WTC11 (cell line): Measurements from ENCODE around the gene LIN28A. TPM values are rescaled to one million over a fixed set of nuclear protein-coding genes. Genes with fewer than 3 reads are reported as not detected.
"Not testable (repeated sequence)": the region's sequence is repeated elsewhere in the genome, so short reads cannot be mapped to it uniquely, and the experiment has no call there.

ENCODE experiments used
- ATAC-seq: fragments of 200-7000 bp; cut with Tn5 transposase; 2 replicates; pipeline ENCODE4 v1.10.0; 2021; ENCODE audit warnings: mild to moderate bottlenecking, moderate library complexity
- CTCF ChIA-PET: fragments of 300-600 bp; sonication (Branson Sonifier 250); formaldehyde crosslinking; loops from one replicate; lab custom pipeline; 2021; ENCODE audit warnings: antibody characterized with exemption; lab: Charles Lee
- POLR2A ChIA-PET: fragments of 350-600 bp; sonication (Branson Sonifier 250); formaldehyde crosslinking; loops from one replicate; lab custom pipeline; 2021; ENCODE audit warnings: antibody characterized with exemption; lab: Charles Lee
- DNase-seq: peaks from one replicate; pipeline ENCODE4 v3.0.0; 2021; ENCODE audit warnings: low spot score
- H3K27ac Mint-ChIP-seq: 2 replicates; pipeline ENCODE4 v1.8.0; 2021; ENCODE audit warnings: mixed read lengths
- H3K27me3 Mint-ChIP-seq: 2 replicates; pipeline ENCODE4 v1.8.0; 2021; ENCODE audit warnings: low read depth, mild to moderate bottlenecking, moderate library complexity, mixed read lengths
- H3K36me3 Mint-ChIP-seq: 2 replicates; pipeline ENCODE4 v1.8.0; 2021; ENCODE audit warnings: mixed read lengths
- H3K4me1 Mint-ChIP-seq: 2 replicates; pipeline ENCODE4 v1.8.0; 2022; ENCODE audit warnings: mixed read lengths
- H3K4me3 Mint-ChIP-seq: 2 replicates; pipeline ENCODE4 v1.8.0; 2021; ENCODE audit warnings: mild to moderate bottlenecking, moderate library complexity, mixed read lengths
- H3K9me3 Mint-ChIP-seq: 2 replicates; pipeline ENCODE4 v1.8.0; 2021; ENCODE audit warnings: mixed read lengths
- HMGA2 ChIP-seq: fragments of 250-450 bp; sonication (Bioruptor Pico); IDR thresholded peaks from 2 replicates; pipeline ENCODE4 v1.4.0; 2021; ENCODE audit warnings: mild to moderate bottlenecking, moderate library complexity
- IRF1 ChIP-seq: sonication (generic); formaldehyde crosslinking; IDR thresholded peaks from 2 replicates; pipeline ENCODE4 v1.8.0; 2023; ENCODE audit warnings: missing genetic modification reagents
- PRDM15 ChIP-seq: sonication (generic); formaldehyde crosslinking; IDR thresholded peaks from 2 replicates; pipeline ENCODE4 v1.8.0; 2022; ENCODE audit warnings: missing genetic modification reagents
- SOX15 ChIP-seq: fragments of 250-450 bp; sonication (Bioruptor Pico); IDR thresholded peaks from 2 replicates; pipeline ENCODE4 v1.9.0; 2021; ENCODE audit warnings: mild to moderate bottlenecking
- TCF7 ChIP-seq: sonication (generic); formaldehyde crosslinking; IDR thresholded peaks from 2 replicates; pipeline ENCODE4 v1.8.0; 2022; ENCODE audit warnings: mild to moderate bottlenecking, low read depth, missing genetic modification reagents, moderate library complexity
- ZNF416 ChIP-seq: fragments of 250-450 bp; sonication (Bioruptor Pico); IDR thresholded peaks from 2 replicates; pipeline ENCODE4 v1.9.0; 2021; ENCODE audit warnings: mild to moderate bottlenecking, inconsistent platforms
- total RNA-seq: library from RNA; stranded (reverse); gene quantifications from 3 replicates; pipeline ENCODE4 v1.2.3, GENCODE V29; 2021
- TF ChIP-seq, protein P1 (sequence below): fragments of 250-450 bp; sonication (Bioruptor Pico); IDR thresholded peaks from 2 replicates; pipeline ENCODE4 v1.9.0; 2021; ENCODE audit warnings: mild to moderate bottlenecking
- TF ChIP-seq, protein P2 (sequence below): sonication (generic); formaldehyde crosslinking; IDR thresholded peaks from 2 replicates; pipeline ENCODE4 v1.8.1; 2022; ENCODE audit warnings: mild to moderate bottlenecking, moderate library complexity, missing genetic modification reagents

LIN28A gene
- total RNA-seq, 1 experiment from 2014 or later: 1,251 TPM

DNA sequence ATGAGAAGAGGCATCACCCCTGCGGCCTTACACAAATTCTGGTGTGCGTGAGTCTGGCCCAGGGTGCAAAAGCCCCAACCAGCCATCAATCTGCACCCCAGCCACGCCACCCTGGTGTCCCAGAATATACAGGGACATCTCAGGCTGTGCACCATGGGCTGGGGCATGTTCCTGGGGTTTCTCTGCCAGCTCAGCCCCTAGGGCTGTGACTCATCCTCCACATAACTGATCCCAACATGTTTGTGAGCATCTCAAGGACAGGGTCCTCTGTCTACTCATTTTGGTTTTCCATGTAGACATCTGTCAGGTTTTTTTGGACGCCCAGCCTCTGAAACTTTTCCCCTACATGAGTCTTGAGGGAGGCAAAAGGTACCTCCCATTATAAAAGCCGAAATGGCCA is 38.6 kb upstream of the LIN28A start (continued):
- TF ChIP-seq TCF7 (CRISPR knock-in tag): no peak
- TF ChIP-seq SOX15 (CRISPR knock-in tag): no peak

GRCh38 chr1:26372611-26373010 is 38.0 kb upstream of the LIN28A start, which contains the start of gene ZNF683:
Gene ZNF683, minus strand, starts transcription at chr1:26372750. Its CDS starts 4,179 bp downstream, at chr1:26368571.
- H3K27ac Mint-ChIP-seq, H3K27me3 Mint-ChIP-seq, DNase-seq, H3K4me3 Mint-ChIP-seq, ATAC-seq, POLR2A ChIA-PET, H3K36me3 Mint-ChIP-seq, CTCF ChIA-PET, H3K9me3 Mint-ChIP-seq: not testable (repeated sequence)
- peaks cover 19% of the 10 kb centered on the region for H3K4me1 Mint-ChIP-seq

DNA sequence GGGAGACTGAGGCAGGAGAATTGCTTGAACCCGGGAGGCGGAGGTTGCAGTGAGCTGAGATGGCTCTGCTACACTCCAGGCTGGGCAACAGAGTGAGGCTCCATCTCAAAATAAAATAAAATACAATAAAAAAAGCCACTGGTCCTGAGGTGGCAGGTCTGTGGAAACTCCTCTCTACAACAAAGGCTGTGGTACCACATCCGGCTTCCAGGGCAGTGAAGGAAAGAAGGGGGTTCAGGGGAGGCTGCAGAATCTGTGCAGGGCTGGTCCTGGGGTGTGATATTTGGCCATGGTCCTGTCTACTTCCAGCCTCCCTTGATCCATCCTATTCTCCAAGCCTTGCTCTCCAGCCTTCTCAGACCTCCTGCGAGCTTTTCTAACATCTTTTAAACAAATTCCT is 37.3 kb upstream of the LIN28A start:
- no peak for TF ChIP-seq IRF1 (CRISPR knock-in tag)
- POLR2A ChIA-PET: no interaction called here
- no peak for DNase-seq
- Mint-ChIP-seq H3K27ac (no peak overlapping the region), H3K4me3 (no peak overlapping the region), H3K36me3 (no peaks in the 10 kb centered on the region; the same call in 1 of the 2 replicates), H3K4me1 (peaks cover 19% of the 10 kb centered on the region), H3K27me3 (peaks cover 7% of the 10 kb centered on the region), H3K9me3 (peaks cover 5% of the 10 kb centered on the region)
- CTCF ChIA-PET: interaction anchor here (0.5 to 2.4 kb wide), 7 partner anchors 8 to 162 kb away, joined by 3 to 12 read pairs (median 5); partner anchors contain the start of gene CEP85
- no peak for ATAC-seq

GRCh38 chr1:26373789-26374188 is 36.8 kb upstream of the LIN28A start:
- H3K27me3 Mint-ChIP-seq: peaks cover 7% of the 10 kb centered on the region
- H3K36me3 Mint-ChIP-seq: no peaks in the 10 kb centered on the region; the same call in 1 of the 2 replicates
- no peak overlapping the region for H3K4me3 Mint-ChIP-seq
- H3K9me3 Mint-ChIP-seq: peaks cover 5% of the 10 kb centered on the region
- POLR2A ChIA-PET: no interaction called here
- CTCF ChIA-PET: interaction anchor here (0.8 to 2.4 kb wide), 5 partner anchors 9 to 140 kb away, joined by 3 to 12 read pairs (median 6); partner anchors contain the start of gene CEP85
- DNase-seq (no peak), ATAC-seq (no peak)
- TF ChIP-seq, protein P1, sequence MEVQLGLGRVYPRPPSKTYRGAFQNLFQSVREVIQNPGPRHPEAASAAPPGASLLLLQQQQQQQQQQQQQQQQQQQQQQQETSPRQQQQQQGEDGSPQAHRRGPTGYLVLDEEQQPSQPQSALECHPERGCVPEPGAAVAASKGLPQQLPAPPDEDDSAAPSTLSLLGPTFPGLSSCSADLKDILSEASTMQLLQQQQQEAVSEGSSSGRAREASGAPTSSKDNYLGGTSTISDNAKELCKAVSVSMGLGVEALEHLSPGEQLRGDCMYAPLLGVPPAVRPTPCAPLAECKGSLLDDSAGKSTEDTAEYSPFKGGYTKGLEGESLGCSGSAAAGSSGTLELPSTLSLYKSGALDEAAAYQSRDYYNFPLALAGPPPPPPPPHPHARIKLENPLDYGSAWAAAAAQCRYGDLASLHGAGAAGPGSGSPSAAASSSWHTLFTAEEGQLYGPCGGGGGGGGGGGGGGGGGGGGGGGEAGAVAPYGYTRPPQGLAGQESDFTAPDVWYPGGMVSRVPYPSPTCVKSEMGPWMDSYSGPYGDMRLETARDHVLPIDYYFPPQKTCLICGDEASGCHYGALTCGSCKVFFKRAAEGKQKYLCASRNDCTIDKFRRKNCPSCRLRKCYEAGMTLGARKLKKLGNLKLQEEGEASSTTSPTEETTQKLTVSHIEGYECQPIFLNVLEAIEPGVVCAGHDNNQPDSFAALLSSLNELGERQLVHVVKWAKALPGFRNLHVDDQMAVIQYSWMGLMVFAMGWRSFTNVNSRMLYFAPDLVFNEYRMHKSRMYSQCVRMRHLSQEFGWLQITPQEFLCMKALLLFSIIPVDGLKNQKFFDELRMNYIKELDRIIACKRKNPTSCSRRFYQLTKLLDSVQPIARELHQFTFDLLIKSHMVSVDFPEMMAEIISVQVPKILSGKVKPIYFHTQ (CRISPR knock-in tag): no peak
- TF ChIP-seq PRDM15 (CRISPR knock-in tag) (no peak), ZNF416 (CRISPR knock-in tag) (no peak), HMGA2 (CRISPR knock-in tag) (no peak)
- TF ChIP-seq, protein P2, sequence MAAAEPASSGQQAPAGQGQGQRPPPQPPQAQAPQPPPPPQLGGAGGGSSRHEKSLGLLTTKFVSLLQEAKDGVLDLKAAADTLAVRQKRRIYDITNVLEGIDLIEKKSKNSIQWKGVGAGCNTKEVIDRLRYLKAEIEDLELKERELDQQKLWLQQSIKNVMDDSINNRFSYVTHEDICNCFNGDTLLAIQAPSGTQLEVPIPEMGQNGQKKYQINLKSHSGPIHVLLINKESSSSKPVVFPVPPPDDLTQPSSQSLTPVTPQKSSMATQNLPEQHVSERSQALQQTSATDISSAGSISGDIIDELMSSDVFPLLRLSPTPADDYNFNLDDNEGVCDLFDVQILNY (CRISPR knock-in tag): no peak
- H3K27ac Mint-ChIP-seq: no peak overlapping the region
- H3K4me1 Mint-ChIP-seq: peaks cover 19% of the 10 kb centered on the region

GRCh38 chr1:26374361-26374760 is 36.3 kb upstream of the LIN28A start:
- H3K27me3 Mint-ChIP-seq, H3K27ac Mint-ChIP-seq, H3K9me3 Mint-ChIP-seq, H3K4me3 Mint-ChIP-seq, POLR2A ChIA-PET, DNase-seq, H3K36me3 Mint-ChIP-seq, ATAC-seq: not testable (repeated sequence)
- CTCF ChIA-PET: interaction anchor here (0.6 to 2.4 kb wide), 8 partner anchors 9 to 140 kb away, joined by 3 to 12 read pairs (median 6); partner anchors contain the start of genes CD52 and CEP85
- peaks cover 19% of the 10 kb centered on the region for H3K4me1 Mint-ChIP-seq
